ENCODE measurements around the gene SMOC2. TPM values are rescaled to one million over a fixed set of nuclear protein-coding genes. Genes with fewer than 3 reads are reported as not detected.

The SMOC2 gene
- total RNA-seq, 1 donor from 2014 or later: 102 TPM

DNA sequence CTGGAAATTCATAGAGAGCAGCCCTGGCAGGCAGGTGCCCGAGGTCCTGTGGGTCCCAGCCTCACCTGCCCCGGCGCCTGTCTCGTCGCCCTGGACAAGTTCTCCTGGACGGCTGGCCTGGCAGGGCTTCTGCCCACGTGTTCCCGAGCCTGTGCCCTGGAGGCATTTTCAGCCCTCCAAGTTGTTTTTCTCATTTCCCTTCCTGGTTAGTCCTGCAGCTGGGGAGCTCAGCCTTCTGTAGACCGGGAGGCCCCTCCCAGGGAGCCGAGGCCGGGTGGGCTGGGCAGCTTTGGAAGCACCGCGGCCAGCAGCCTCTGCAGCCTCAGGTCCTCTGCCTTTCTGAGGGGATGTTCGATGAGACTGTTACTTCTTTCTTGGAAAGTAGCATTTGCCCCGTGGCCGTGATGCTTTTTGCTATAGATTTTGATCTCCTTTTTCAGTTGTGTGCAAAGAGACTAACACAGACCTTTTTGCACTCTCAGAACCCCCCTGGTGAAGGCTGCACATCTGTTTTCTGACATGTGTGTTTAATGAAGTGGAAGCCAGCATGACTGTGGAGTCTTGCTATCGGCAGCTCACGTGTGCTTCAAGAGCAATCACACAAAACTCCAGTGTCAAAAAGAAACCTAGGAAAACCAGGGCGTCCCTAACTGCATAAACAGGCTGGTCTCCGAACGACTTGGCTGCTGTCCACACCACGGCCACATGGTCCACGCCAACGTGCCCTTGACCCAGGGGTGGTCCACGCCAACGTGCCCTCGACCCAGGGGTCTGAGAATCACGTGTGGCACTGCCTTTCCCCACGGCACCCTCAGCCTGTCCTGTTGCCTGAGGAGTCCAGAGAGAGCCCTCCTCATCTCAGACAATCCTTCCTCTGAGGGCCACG, 207.5 kb downstream of the SMOC2 start:
- peaks cover 0 to 4% of the 10 kb centered on the region in 2 donors for H3K4me1 ChIP-seq
- no peaks in the 10 kb centered on the region for H3K27me3 ChIP-seq
- TF ChIP-seq, protein P1, sequence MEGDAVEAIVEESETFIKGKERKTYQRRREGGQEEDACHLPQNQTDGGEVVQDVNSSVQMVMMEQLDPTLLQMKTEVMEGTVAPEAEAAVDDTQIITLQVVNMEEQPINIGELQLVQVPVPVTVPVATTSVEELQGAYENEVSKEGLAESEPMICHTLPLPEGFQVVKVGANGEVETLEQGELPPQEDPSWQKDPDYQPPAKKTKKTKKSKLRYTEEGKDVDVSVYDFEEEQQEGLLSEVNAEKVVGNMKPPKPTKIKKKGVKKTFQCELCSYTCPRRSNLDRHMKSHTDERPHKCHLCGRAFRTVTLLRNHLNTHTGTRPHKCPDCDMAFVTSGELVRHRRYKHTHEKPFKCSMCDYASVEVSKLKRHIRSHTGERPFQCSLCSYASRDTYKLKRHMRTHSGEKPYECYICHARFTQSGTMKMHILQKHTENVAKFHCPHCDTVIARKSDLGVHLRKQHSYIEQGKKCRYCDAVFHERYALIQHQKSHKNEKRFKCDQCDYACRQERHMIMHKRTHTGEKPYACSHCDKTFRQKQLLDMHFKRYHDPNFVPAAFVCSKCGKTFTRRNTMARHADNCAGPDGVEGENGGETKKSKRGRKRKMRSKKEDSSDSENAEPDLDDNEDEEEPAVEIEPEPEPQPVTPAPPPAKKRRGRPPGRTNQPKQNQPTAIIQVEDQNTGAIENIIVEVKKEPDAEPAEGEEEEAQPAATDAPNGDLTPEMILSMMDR (IDR thresholded peaks at IDR 0.05): no peak
- no peak for DNase-seq (ENCODE audit: low spot score in 2 of 2)
- H3K27ac ChIP-seq: no peak overlapping the region
- peaks cover 4 to 22% of the 10 kb centered on the region in 2 donors for H3K36me3 ChIP-seq
- intact Hi-C loops (cut with DNase I): no loop called here
- H3K4me3 ChIP-seq: no peak overlapping the region
- H3K9me3 ChIP-seq: no peaks in the 10 kb centered on the region

DNA sequence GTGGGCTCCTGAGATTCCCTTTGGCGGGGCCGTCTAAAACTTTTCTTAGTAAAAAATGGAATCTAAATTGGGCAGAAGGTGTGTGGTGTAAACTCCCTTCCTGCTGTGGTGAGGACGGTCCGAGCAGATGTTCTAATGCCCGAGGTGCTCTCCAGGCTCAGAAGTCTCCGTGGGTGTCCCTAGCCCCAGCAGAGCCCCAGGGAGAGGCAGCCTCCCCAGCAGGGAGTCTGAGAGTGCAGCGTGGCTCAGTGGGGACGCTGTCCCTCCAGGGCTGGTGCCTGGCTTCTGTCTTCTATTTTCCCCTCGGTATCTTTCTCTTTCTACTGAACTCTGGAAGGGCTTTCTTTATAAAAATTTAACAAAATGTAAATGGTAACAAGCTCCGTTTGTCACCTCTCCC, 208.2 kb downstream of the SMOC2 start:
- no peak for DNase-seq (ENCODE audit: low spot score in 2 of 2)
- TF ChIP-seq, protein P1 (IDR thresholded peaks at IDR 0.05): no peak
- Histone ChIP-seq H3K4me1 (peaks cover 0 to 4% of the 10 kb centered on the region in 2 donors), H3K9me3 (no peaks in the 10 kb centered on the region), H3K4me3 (no peak overlapping the region), H3K27me3 (no peaks in the 10 kb centered on the region), H3K27ac (no peak overlapping the region), H3K36me3 (peaks cover 3 to 22% of the 10 kb centered on the region in 2 donors)
- intact Hi-C loops (cut with DNase I): no loop called here

DNA sequence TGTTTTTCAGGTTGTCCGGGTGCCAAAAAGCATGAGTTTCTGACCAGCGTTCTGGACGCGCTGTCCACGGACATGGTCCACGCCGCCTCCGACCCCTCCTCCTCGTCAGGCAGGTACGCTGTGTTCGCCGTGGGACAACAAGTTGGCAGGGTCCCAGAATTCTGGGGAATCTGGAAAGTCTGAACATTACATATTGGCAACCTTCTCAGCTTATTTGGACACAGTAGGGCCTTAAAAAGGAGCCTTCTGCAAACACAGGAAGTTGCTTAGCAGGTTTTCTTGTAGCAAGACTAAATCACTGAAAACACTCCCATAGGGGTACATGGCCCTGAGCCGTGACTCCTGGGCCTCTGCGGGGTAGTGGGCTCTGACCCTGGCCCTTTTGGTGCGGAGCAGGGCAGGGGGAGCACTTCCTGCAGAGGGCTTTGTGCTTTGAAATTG, 209.7 kb downstream of the SMOC2 start:
- H3K9me3 ChIP-seq: no peaks in the 10 kb centered on the region
- TF ChIP-seq, protein P1 (IDR thresholded peaks at IDR 0.05): no peak
- no peak overlapping the region for H3K27ac ChIP-seq
- H3K36me3 ChIP-seq: peaks cover 7 to 28% of the 10 kb centered on the region in 2 donors
- DNase-seq (ENCODE audit: low spot score in 2 of 2): no peak
- no peaks in the 10 kb centered on the region for H3K27me3 ChIP-seq
- intact Hi-C loops (cut with DNase I): no loop called here
- H3K4me1 ChIP-seq: peaks cover 0 to 4% of the 10 kb centered on the region in 2 donors
- no peak overlapping the region for H3K4me3 ChIP-seq

DNA sequence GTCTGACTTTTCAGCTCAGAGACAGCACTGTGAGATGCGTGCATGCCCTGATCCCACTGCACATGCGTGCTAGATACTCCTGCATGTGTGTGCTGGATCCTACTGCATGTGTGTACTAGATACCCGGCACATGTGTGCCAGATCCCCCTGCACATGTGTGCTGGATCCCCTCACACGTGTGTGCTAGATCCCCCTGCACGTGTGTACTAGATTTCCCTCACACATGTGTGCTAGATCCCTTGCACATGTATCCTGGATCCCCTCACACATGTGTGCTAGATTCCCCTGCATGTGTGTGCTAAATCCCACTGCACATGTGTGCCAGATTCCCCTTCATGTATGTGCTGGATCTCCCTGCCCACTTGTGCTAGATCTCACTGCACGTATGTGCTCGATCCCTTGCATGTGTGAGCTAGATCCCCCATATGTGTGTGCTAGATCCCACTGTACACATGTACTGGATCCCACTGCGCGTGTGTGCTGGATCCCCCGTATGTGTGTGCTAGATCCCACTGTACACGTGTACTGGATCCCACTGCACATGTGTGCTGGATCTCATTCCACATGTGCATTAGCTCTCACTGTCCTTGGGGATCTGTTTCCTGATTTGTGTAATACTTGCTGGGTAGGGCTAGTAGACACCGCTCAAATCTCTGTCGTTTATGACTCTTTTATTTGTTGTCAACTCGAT, 214.6 kb downstream of the SMOC2 start:
- Histone ChIP-seq H3K27ac (no peak overlapping the region), H3K9me3 (no peaks in the 10 kb centered on the region), H3K4me3 (no peak overlapping the region), H3K4me1 (no peaks in the 10 kb centered on the region), H3K27me3 (no peaks in the 10 kb centered on the region), H3K36me3 (peaks cover 18 to 50% of the 10 kb centered on the region in 2 donors)
- intact Hi-C loops (cut with DNase I): no loop called here
- peak in 1 of 2 donors; percentile 30 for DNase-seq (ENCODE audit: low spot score in 2 of 2)
- TF ChIP-seq, protein P1 (IDR thresholded peaks at IDR 0.05): no peak

DNA sequence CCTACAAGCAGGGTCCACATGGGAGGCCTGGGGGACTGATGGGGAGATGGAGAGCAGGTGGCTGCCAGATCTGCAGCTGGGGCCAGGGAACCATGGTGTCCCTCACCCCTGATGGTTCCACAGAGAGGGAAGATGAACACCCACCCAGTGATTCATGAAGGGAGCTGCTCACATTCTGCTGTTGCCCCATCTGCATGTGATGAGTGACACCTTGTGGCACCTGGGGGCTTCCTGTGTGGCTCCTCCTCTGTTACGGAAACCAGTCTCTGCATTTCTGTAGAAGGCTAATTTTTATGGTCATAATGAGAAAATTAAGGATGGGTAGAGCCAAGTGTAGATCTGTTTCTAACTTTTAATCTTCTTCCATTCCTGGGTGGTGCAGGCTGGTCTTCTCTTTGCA, 217.1 kb downstream of the SMOC2 start:
- Histone ChIP-seq H3K27ac (no peak overlapping the region), H3K9me3 (no peaks in the 10 kb centered on the region), H3K4me3 (no peak overlapping the region), H3K27me3 (no peaks in the 10 kb centered on the region), H3K4me1 (no peaks in the 10 kb centered on the region), H3K36me3 (peaks cover 16 to 30% of the 10 kb centered on the region in 2 donors)
- TF ChIP-seq, protein P1 (IDR thresholded peaks at IDR 0.05): no peak
- no peak for DNase-seq (ENCODE audit: low spot score in 2 of 2)
- intact Hi-C loops (cut with DNase I): no loop called here

All from ascending aorta (tissue), 2 donors.